ENCODE measurements around the gene AFAP1. TPM values are rescaled to one million over a fixed set of nuclear protein-coding genes. Genes with fewer than 3 reads are reported as not detected.

AFAP1 gene
- total RNA-seq, 1 experiment from 2014 or later: 27.6 TPM

GRCh38 chr4:7740866-7741525 is 198.7 kb downstream of the AFAP1 start:
- peaks cover 6% of the 10 kb centered on the region for H3K36me3 Mint-ChIP-seq (ENCODE audit: insufficient read depth, unreplicated experiment)
- TF ChIP-seq, protein P1, sequence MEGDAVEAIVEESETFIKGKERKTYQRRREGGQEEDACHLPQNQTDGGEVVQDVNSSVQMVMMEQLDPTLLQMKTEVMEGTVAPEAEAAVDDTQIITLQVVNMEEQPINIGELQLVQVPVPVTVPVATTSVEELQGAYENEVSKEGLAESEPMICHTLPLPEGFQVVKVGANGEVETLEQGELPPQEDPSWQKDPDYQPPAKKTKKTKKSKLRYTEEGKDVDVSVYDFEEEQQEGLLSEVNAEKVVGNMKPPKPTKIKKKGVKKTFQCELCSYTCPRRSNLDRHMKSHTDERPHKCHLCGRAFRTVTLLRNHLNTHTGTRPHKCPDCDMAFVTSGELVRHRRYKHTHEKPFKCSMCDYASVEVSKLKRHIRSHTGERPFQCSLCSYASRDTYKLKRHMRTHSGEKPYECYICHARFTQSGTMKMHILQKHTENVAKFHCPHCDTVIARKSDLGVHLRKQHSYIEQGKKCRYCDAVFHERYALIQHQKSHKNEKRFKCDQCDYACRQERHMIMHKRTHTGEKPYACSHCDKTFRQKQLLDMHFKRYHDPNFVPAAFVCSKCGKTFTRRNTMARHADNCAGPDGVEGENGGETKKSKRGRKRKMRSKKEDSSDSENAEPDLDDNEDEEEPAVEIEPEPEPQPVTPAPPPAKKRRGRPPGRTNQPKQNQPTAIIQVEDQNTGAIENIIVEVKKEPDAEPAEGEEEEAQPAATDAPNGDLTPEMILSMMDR (IDR thresholded peaks at IDR 0.05; ENCODE audit: insufficient read depth in 1 of 2, low read depth in 1 of 2, low read length in 1 of 2, severe bottlenecking in 1 of 2, unreplicated experiment in 1 of 2): no peak
- CTCF ChIA-PET: no interaction called here

DNA sequence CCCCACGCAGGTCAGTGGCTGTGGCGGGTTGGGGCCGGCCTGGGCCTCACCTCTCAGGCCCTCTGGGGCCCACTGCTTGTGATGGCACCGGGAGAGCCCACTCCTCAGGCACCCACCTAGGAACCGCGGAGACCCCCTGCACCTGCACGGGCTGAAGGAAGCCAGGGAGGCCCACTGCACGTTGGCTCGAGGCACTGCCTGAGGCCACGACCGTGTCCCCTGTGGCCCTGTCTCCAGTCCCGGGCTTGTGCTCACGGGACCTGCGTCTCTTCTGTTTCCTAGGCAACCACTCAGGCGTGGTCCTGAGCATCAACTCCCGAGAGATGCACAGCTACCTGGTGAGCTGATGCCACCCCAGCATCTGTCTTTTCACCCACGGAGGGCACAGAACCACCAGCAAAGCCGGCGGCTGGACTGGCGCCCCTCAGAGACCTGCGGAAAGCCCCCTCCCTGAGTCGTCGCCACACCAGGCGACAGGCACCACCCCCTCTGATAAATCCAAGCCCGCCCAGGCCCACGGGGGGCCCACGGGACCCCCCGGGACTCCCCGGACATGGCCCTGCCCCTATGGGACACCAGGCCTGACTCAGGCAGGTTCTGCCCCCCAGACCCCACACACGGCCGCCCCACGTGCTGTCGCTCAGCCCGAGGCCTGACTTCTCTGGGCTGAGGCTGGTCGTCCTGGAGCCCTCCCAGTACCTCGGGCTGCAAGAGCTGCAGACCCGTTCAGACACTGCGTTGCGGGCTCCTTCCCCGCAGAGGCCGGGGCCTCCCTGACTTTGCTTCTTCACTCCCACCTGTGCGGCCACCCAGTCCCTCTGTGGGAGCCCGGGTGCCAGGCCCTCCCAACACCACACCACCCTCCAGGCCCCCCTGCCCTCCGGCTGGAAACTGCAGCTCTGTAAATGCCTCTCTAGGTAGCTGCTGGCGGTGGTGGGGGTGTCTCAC is 199.5 kb downstream of the AFAP1 start:
- POLR2A ChIA-PET: no interaction called here
- intact Hi-C loops (cut with micrococcal nuclease; ENCODE audit: unreplicated experiment): no loop called here
- no peak overlapping the region for H3K27ac Mint-ChIP-seq (ENCODE audit: unreplicated experiment)
- H3K36me3 Mint-ChIP-seq (ENCODE audit: insufficient read depth, unreplicated experiment): peaks cover 2% of the 10 kb centered on the region
- no peaks in the 10 kb centered on the region for H3K36me3 ChIP-seq (ENCODE audit: control insufficient read depth, insufficient read depth, low read length)
- H3K4me1 Mint-ChIP-seq (ENCODE audit: low read depth, unreplicated experiment): no peaks in the 10 kb centered on the region
- CTCF ChIA-PET: no interaction called here
- no TSS peak for BruUV-seq (replicated peaks)
- H3K9me3 Mint-ChIP-seq (ENCODE audit: unreplicated experiment): no peaks in the 10 kb centered on the region
- DNase-seq: no peak
- TF ChIP-seq, protein P1 (IDR thresholded peaks at IDR 0.05; ENCODE audit: insufficient read depth in 1 of 2, low read depth in 1 of 2, low read length in 1 of 2, severe bottlenecking in 1 of 2, unreplicated experiment in 1 of 2): no peak
- H3K4me3 ChIP-seq (ENCODE audit: low read depth, low read length): no peak overlapping the region
- H3K4me3 Mint-ChIP-seq (ENCODE audit: unreplicated experiment): no peak overlapping the region
- H3K4me1 ChIP-seq: no peaks in the 10 kb centered on the region
- H3K27me3 ChIP-seq (replicated peaks; ENCODE audit: control insufficient read depth, insufficient read depth, low read length): no peaks in the 10 kb centered on the region
- H3K27me3 Mint-ChIP-seq (ENCODE audit: insufficient read depth, unreplicated experiment): no peaks in the 10 kb centered on the region
- no peaks in the 10 kb centered on the region for H3K9me3 ChIP-seq

More at GRCh38 chr4:7740866-7741525, 198.7 kb downstream of the AFAP1 start:
- Histone ChIP-seq H3K27me3 (replicated peaks; ENCODE audit: control insufficient read depth, insufficient read depth, low read length) (no peaks in the 10 kb centered on the region), H3K9me3 (no peaks in the 10 kb centered on the region), H3K4me3 (ENCODE audit: low read depth, low read length) (no peak overlapping the region), H3K36me3 (ENCODE audit: control insufficient read depth, insufficient read depth, low read length) (no peaks in the 10 kb centered on the region), H3K4me1 (no peaks in the 10 kb centered on the region)
- no peaks in the 10 kb centered on the region for H3K27me3 Mint-ChIP-seq (ENCODE audit: insufficient read depth, unreplicated experiment)
- BruUV-seq (replicated peaks): no TSS peak
- intact Hi-C loops (cut with micrococcal nuclease; ENCODE audit: unreplicated experiment): no loop called here
- no peaks in the 10 kb centered on the region for H3K9me3 Mint-ChIP-seq (ENCODE audit: unreplicated experiment)
- no peaks in the 10 kb centered on the region for H3K4me1 Mint-ChIP-seq (ENCODE audit: low read depth, unreplicated experiment)
- no peak for DNase-seq
- no peak overlapping the region for H3K27ac Mint-ChIP-seq (ENCODE audit: unreplicated experiment)
- no peak overlapping the region for H3K4me3 Mint-ChIP-seq (ENCODE audit: unreplicated experiment)
- POLR2A ChIA-PET: no interaction called here

GRCh38 chr4:7739077-7739917 is 200.4 kb downstream of the AFAP1 start:
- ChIA-PET POLR2A (no interaction called here), CTCF (no interaction called here)
- no peak for DNase-seq
- H3K4me3 ChIP-seq (ENCODE audit: low read depth, low read length): no peak overlapping the region
- no peak overlapping the region for H3K4me3 Mint-ChIP-seq (ENCODE audit: unreplicated experiment)
- intact Hi-C loops (cut with micrococcal nuclease; ENCODE audit: unreplicated experiment): no loop called here
- H3K9me3 Mint-ChIP-seq (ENCODE audit: unreplicated experiment): no peaks in the 10 kb centered on the region
- H3K27ac Mint-ChIP-seq (ENCODE audit: unreplicated experiment): no peak overlapping the region
- no peaks in the 10 kb centered on the region for H3K27me3 ChIP-seq (replicated peaks; ENCODE audit: control insufficient read depth, insufficient read depth, low read length)
- H3K27me3 Mint-ChIP-seq (ENCODE audit: insufficient read depth, unreplicated experiment): no peaks in the 10 kb centered on the region
- TF ChIP-seq, protein P1 (IDR thresholded peaks at IDR 0.05; ENCODE audit: insufficient read depth in 1 of 2, low read depth in 1 of 2, low read length in 1 of 2, severe bottlenecking in 1 of 2, unreplicated experiment in 1 of 2): no peak
- no TSS peak for BruUV-seq (replicated peaks)
- H3K36me3 Mint-ChIP-seq (ENCODE audit: insufficient read depth, unreplicated experiment): no peaks in the 10 kb centered on the region
- no peaks in the 10 kb centered on the region for H3K9me3 ChIP-seq
- no peaks in the 10 kb centered on the region for H3K36me3 ChIP-seq (ENCODE audit: control insufficient read depth, insufficient read depth, low read length)
- no peaks in the 10 kb centered on the region for H3K4me1 ChIP-seq
- no peaks in the 10 kb centered on the region for H3K4me1 Mint-ChIP-seq (ENCODE audit: low read depth, unreplicated experiment)

Data from Caco-2 (cell line).